Activated naive CD8-positive, alpha-beta T cell treated with anti-CD3 and anti-CD28 coated beads for 36 hours (primary cell): Measurements from ENCODE around the gene TMEM43. TPM values are rescaled to one million over a fixed set of nuclear protein-coding genes. Genes with fewer than 3 reads are reported as not detected.
"Not testable (repeated sequence)": the region's sequence is repeated elsewhere in the genome, so short reads cannot be mapped to it uniquely, and the experiment has no call there.

ENCODE experiments used
- DNase-seq: peaks from one replicate; pipeline ENCODE4 v3.0.0; 2021
- H3K27ac Mint-ChIP-seq: one replicate; pipeline ENCODE4 v1.8.0; 2022; ENCODE audit warnings: mild to moderate bottlenecking, moderate library complexity, mixed read lengths
- H3K27me3 Mint-ChIP-seq: one replicate; pipeline ENCODE4 v1.8.0; 2022; ENCODE audit warnings: mild to moderate bottlenecking, mixed read lengths
- H3K36me3 Mint-ChIP-seq: one replicate; pipeline ENCODE4 v1.8.0; 2021; ENCODE audit warnings: mild to moderate bottlenecking, mixed read lengths
- H3K4me1 Mint-ChIP-seq: one replicate; pipeline ENCODE4 v1.8.0; 2021; ENCODE audit warnings: mixed read lengths
- H3K4me3 Mint-ChIP-seq: one replicate; pipeline ENCODE4 v1.8.0; 2022; ENCODE audit warnings: mild to moderate bottlenecking, moderate library complexity, mixed read lengths
- H3K9me3 Mint-ChIP-seq: one replicate; pipeline ENCODE4 v1.8.0; 2022; ENCODE audit warnings: mixed read lengths
- total RNA-seq, 2 experiments: library from RNA; stranded (reverse); gene quantifications; one replicate each; pipeline ENCODE4 v1.2.3, GENCODE V29; 2021

Gene TMEM43
- 10 to 100 TPM; 26.8 to 27.0 TPM for total RNA-seq

GRCh38 chr3:14124615-14125192 is at the start of gene TMEM43, which contains the start of gene CHCHD4:
TMEM43 (plus strand) TSS chr3:14125052; CDS start chr3:14125194, 142 bp downstream.
CHCHD4 (minus strand) TSS chr3:14124870; CDS start chr3:14124676, 194 bp downstream.
- H3K27me3 Mint-ChIP-seq = no peaks in the 10 kb centered on the region
- DNase-seq = peak; percentile 96
- H3K4me3 Mint-ChIP-seq = peak within 1 kb of the TSS; percentile 97
- peaks cover 47% of the 10 kb centered on the region for H3K36me3 Mint-ChIP-seq
- H3K4me1 Mint-ChIP-seq = peaks cover 45% of the 10 kb centered on the region
- H3K27ac Mint-ChIP-seq = peak within 1 kb of the TSS; percentile 93
- H3K9me3 Mint-ChIP-seq = no peaks in the 10 kb centered on the region

- not testable (repeated sequence) for H3K4me1 Mint-ChIP-seq, H3K9me3 Mint-ChIP-seq
- peaks cover 22% of the 10 kb centered on the region for H3K27me3 Mint-ChIP-seq
Measured at GRCh38 chr3:14075233-14075632, 49.6 kb upstream of the TMEM43 start.

GRCh38 chr3:14077310-14077709 is 47.5 kb upstream of the TMEM43 start:
- no peaks in the 10 kb centered on the region for H3K36me3 Mint-ChIP-seq
- no peak overlapping the region for H3K4me3 Mint-ChIP-seq
- H3K27me3 Mint-ChIP-seq = peaks cover 15% of the 10 kb centered on the region
- H3K9me3 Mint-ChIP-seq = peaks cover 10% of the 10 kb centered on the region
- H3K4me1 Mint-ChIP-seq = peaks cover 3% of the 10 kb centered on the region
- H3K27ac Mint-ChIP-seq = no peak overlapping the region
- no peak for DNase-seq

More at GRCh38 chr3:14075233-14075632, 49.6 kb upstream of the TMEM43 start:
- H3K27ac Mint-ChIP-seq, H3K36me3 Mint-ChIP-seq, DNase-seq, H3K4me3 Mint-ChIP-seq: not testable (repeated sequence)

GRCh38 chr3:14082108-14082657 is 42.7 kb upstream of the TMEM43 start:
- Mint-ChIP-seq H3K36me3 (no peaks in the 10 kb centered on the region), H3K27ac (peak overlapping the region; percentile 30), H3K27me3 (peaks cover 11% of the 10 kb centered on the region), H3K4me1 (peaks cover 8% of the 10 kb centered on the region), H3K4me3 (no peak overlapping the region), H3K9me3 (peaks cover 7% of the 10 kb centered on the region)
- peak; percentile 10 for DNase-seq

- not testable (repeated sequence) for H3K36me3 Mint-ChIP-seq, DNase-seq, H3K4me3 Mint-ChIP-seq, H3K27ac Mint-ChIP-seq, H3K4me1 Mint-ChIP-seq
- Mint-ChIP-seq H3K27me3 (peaks cover 15% of the 10 kb centered on the region), H3K9me3 (peaks cover 11% of the 10 kb centered on the region)
Measured at GRCh38 chr3:14087461-14087860, 37.4 kb upstream of the TMEM43 start.

- DNase-seq, H3K27ac Mint-ChIP-seq, H3K4me1 Mint-ChIP-seq, H3K9me3 Mint-ChIP-seq, H3K36me3 Mint-ChIP-seq, H3K4me3 Mint-ChIP-seq: not testable (repeated sequence)
- peaks cover 21% of the 10 kb centered on the region for H3K27me3 Mint-ChIP-seq
Measured at GRCh38 chr3:14091959-14092358, 32.9 kb upstream of the TMEM43 start.

GRCh38 chr3:14092464-14092863 is 32.4 kb upstream of the TMEM43 start:
- no peak for DNase-seq
- Mint-ChIP-seq H3K27ac (no peak overlapping the region), H3K27me3 (peaks cover 21% of the 10 kb centered on the region), H3K9me3 (peaks cover 5% of the 10 kb centered on the region), H3K36me3 (no peaks in the 10 kb centered on the region), H3K4me3 (no peak overlapping the region), H3K4me1 (no peaks in the 10 kb centered on the region)

- Mint-ChIP-seq H3K4me1 (no peaks in the 10 kb centered on the region), H3K27me3 (peaks cover 27% of the 10 kb centered on the region), H3K4me3 (no peak overlapping the region), H3K27ac (no peak overlapping the region), H3K9me3 (peaks cover 3% of the 10 kb centered on the region), H3K36me3 (no peaks in the 10 kb centered on the region)
- no peak for DNase-seq
Measured at GRCh38 chr3:14093831-14094230, 31.0 kb upstream of the TMEM43 start.

- Mint-ChIP-seq H3K27ac (no peak overlapping the region), H3K36me3 (no peaks in the 10 kb centered on the region), H3K9me3 (peaks cover 3% of the 10 kb centered on the region), H3K4me3 (no peak overlapping the region), H3K27me3 (peaks cover 22% of the 10 kb centered on the region), H3K4me1 (no peaks in the 10 kb centered on the region)
- no peak for DNase-seq
Measured at GRCh38 chr3:14096742-14097141, 28.1 kb upstream of the TMEM43 start.

GRCh38 chr3:14097616-14098391 is 27.0 kb upstream of the TMEM43 start:
- Mint-ChIP-seq H3K4me1 (peaks cover 2% of the 10 kb centered on the region), H3K36me3 (no peaks in the 10 kb centered on the region), H3K9me3 (peaks cover 3% of the 10 kb centered on the region), H3K4me3 (no peak overlapping the region), H3K27me3 (peaks cover 25% of the 10 kb centered on the region), H3K27ac (no peak overlapping the region)
- no peak for DNase-seq

GRCh38 chr3:14109821-14110220 is 15.0 kb upstream of the TMEM43 start:
- H3K27me3 Mint-ChIP-seq, H3K4me3 Mint-ChIP-seq, H3K9me3 Mint-ChIP-seq, H3K27ac Mint-ChIP-seq, H3K4me1 Mint-ChIP-seq, DNase-seq: not testable (repeated sequence)
- H3K36me3 Mint-ChIP-seq = peaks cover 16% of the 10 kb centered on the region

- Mint-ChIP-seq H3K27ac (no peak overlapping the region), H3K4me1 (peaks cover 1% of the 10 kb centered on the region), H3K9me3 (no peaks in the 10 kb centered on the region), H3K27me3 (no peaks in the 10 kb centered on the region), H3K4me3 (no peak overlapping the region), H3K36me3 (peaks cover 19% of the 10 kb centered on the region)
- DNase-seq = no peak
Measured at GRCh38 chr3:14110699-14111098, 14.2 kb upstream of the TMEM43 start.

- no peaks in the 10 kb centered on the region for H3K9me3 Mint-ChIP-seq
- peaks cover 19% of the 10 kb centered on the region for H3K36me3 Mint-ChIP-seq
- no peak overlapping the region for H3K4me3 Mint-ChIP-seq
- peaks cover 1% of the 10 kb centered on the region for H3K4me1 Mint-ChIP-seq
- no peak for DNase-seq
- H3K27me3 Mint-ChIP-seq = no peaks in the 10 kb centered on the region
- H3K27ac Mint-ChIP-seq = no peak overlapping the region
Measured at GRCh38 chr3:14113965-14114635, 10.8 kb upstream of the TMEM43 start.

- H3K27me3 Mint-ChIP-seq = no peaks in the 10 kb centered on the region
- no peaks in the 10 kb centered on the region for H3K9me3 Mint-ChIP-seq
- no peak overlapping the region for H3K27ac Mint-ChIP-seq
- DNase-seq = no peak
- H3K36me3 Mint-ChIP-seq = peaks cover 25% of the 10 kb centered on the region
- H3K4me3 Mint-ChIP-seq = no peak overlapping the region
- H3K4me1 Mint-ChIP-seq = peaks cover 17% of the 10 kb centered on the region
Measured at GRCh38 chr3:14117468-14118399, 7.1 kb upstream of the TMEM43 start.
